Loucy (cell line): Measurements from ENCODE around the gene LSM12.

Experiments used
- EZH2phosphoT487 ChIP-seq: fragments of 200-600 bp; IDR thresholded peaks from 2 replicates; pipeline ENCODE4 v1.6.1; 2018; ENCODE audit warnings: antibody characterized with exemption, mild to moderate bottlenecking, moderate library complexity, borderline replicate concordance
- TF ChIP-seq, protein P1 (sequence below): fragments of 200-600 bp; sonication (generic); conservative IDR thresholded peaks from 2 replicates; pipeline ENCODE4 v1.5.1; 2014; ENCODE audit warnings: mild to moderate bottlenecking, antibody characterized with exemption, low read length

DNA sequence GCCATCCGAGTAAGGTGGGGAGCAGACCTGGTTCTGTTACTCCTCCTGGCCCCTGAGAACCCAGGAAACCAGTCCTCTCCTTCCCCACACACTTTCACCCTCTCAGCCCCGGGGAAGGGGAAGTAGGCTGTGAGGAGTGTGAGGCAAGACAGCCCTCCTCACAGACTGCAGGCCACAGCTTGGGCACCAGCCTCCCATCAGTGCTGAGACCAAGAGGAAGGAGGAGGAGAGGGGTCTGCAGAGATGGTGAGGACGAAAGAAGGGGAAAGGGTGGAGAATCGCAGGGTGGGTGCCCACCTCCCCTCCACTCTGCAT, 11.1 kb upstream of the LSM12 start:
- TF ChIP-seq, protein P1, sequence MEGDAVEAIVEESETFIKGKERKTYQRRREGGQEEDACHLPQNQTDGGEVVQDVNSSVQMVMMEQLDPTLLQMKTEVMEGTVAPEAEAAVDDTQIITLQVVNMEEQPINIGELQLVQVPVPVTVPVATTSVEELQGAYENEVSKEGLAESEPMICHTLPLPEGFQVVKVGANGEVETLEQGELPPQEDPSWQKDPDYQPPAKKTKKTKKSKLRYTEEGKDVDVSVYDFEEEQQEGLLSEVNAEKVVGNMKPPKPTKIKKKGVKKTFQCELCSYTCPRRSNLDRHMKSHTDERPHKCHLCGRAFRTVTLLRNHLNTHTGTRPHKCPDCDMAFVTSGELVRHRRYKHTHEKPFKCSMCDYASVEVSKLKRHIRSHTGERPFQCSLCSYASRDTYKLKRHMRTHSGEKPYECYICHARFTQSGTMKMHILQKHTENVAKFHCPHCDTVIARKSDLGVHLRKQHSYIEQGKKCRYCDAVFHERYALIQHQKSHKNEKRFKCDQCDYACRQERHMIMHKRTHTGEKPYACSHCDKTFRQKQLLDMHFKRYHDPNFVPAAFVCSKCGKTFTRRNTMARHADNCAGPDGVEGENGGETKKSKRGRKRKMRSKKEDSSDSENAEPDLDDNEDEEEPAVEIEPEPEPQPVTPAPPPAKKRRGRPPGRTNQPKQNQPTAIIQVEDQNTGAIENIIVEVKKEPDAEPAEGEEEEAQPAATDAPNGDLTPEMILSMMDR = no peak
- TF ChIP-seq EZH2phosphoT487 = no peak
